IMR-90 (cell line): ENCODE data around the gene CYGB. TPM values are rescaled to one million over a fixed set of nuclear protein-coding genes. Genes with fewer than 3 reads are reported as not detected.

Experiments used
- ATAC-seq: fragments of 200-7000 bp; cut with Tn5 transposase; 2 replicates; pipeline ENCODE4 v1.9.1; 2020; ENCODE audit warnings: low read depth, mild to moderate bottlenecking, moderate library complexity
- BruUV-seq: library from RNA; stranded (reverse); fragments of 400-500 nt; replicated peaks from 2 replicates; lab custom pipeline; 2021; lab: Mats Ljungman, UMichigan
- CTCF ChIA-PET: fragments of 300-600 bp; formaldehyde crosslinking; extraction: SDS; loops from one replicate; lab custom pipeline; 2021; ENCODE audit warnings: antibody characterized with exemption; lab: Yijun Ruan, JAX
- POLR2A ChIA-PET: fragments of 300-600 bp; sonication (Branson Sonifier 250); formaldehyde crosslinking; loops from one replicate; lab custom pipeline; 2022; ENCODE audit warnings: antibody characterized with exemption; ENCODE audit not compliant: unreplicated experiment; lab: Charles Lee
- DNase-seq: peaks from one replicate; pipeline ENCODE4 v3.0.0; 2013
- H2AFZ ChIP-seq: replicated peaks from 2 replicates; pipeline ENCODE3; 2013; ENCODE audit warnings: low read length, mild to moderate bottlenecking; ENCODE audit not compliant: poor library complexity
- H2AK5ac ChIP-seq: 2 replicates; pipeline ENCODE4 v1.6.1; 2013; ENCODE audit warnings: low read depth, low read length, inconsistent platforms
- H2AK9ac ChIP-seq: replicated peaks from 2 replicates; pipeline ENCODE3; 2013; ENCODE audit warnings: mild to moderate bottlenecking, low read depth, low read length, moderate library complexity; ENCODE audit not compliant: poor library complexity
- H2BK120ac ChIP-seq: 2 replicates; pipeline ENCODE4 v1.6.1; 2013; ENCODE audit warnings: low read depth, low read length, inconsistent platforms
- H2BK15ac ChIP-seq: 3 replicates; pipeline ENCODE4 v1.6.1; 2013; ENCODE audit warnings: low read depth, low read length, inconsistent platforms
- H2BK20ac ChIP-seq: 2 replicates; pipeline ENCODE4 v1.6.1; 2013; ENCODE audit warnings: low read depth, mild to moderate bottlenecking, inconsistent platforms, low read length, moderate library complexity
- H2BK5ac ChIP-seq: 2 replicates; pipeline ENCODE4 v1.6.1; 2013; ENCODE audit warnings: mild to moderate bottlenecking, low read depth, low read length, inconsistent platforms; ENCODE audit not compliant: poor library complexity, severe bottlenecking
- H3K14ac ChIP-seq: replicated peaks from 2 replicates; pipeline ENCODE4 v1.6.1; 2013; ENCODE audit warnings: low read depth, low read length, inconsistent platforms
- H3K18ac ChIP-seq: 2 replicates; pipeline ENCODE4 v1.6.1; 2013; ENCODE audit warnings: low read depth, low read length, control low read depth
- H3K23ac ChIP-seq: 2 replicates; pipeline ENCODE4 v1.6.1; 2013; ENCODE audit warnings: low read depth, low read length, inconsistent platforms
- H3K27ac ChIP-seq: 2 replicates; pipeline ENCODE4 v1.5.1; 2013; ENCODE audit warnings: mild to moderate bottlenecking, control low read depth, low read length; ENCODE audit not compliant: insufficient read depth
- H3K27me3 ChIP-seq: 2 replicates; pipeline ENCODE4 v1.6.1; 2013; ENCODE audit warnings: low read length; ENCODE audit not compliant: control insufficient read depth, insufficient read depth
- H3K36me3 ChIP-seq: 2 replicates; pipeline ENCODE4 v1.6.1; 2013; ENCODE audit warnings: low read length, mixed read lengths; ENCODE audit not compliant: control insufficient read depth, insufficient read depth
- H3K4ac ChIP-seq: 2 replicates; pipeline ENCODE4 v1.6.1; 2013; ENCODE audit warnings: low read depth, low read length, inconsistent platforms
- H3K4me1 ChIP-seq: 2 replicates; pipeline ENCODE4 v1.6.1; 2013; ENCODE audit warnings: low read length, mixed read lengths; ENCODE audit not compliant: control insufficient read depth, insufficient read depth
- H3K4me2 ChIP-seq: 2 replicates; pipeline ENCODE4 v1.6.1; 2013; ENCODE audit warnings: low read depth, mild to moderate bottlenecking, control low read depth, low read length, moderate library complexity
- H3K4me3 ChIP-seq: 2 replicates; pipeline ENCODE4 v1.5.1; 2013; ENCODE audit warnings: low read depth, mild to moderate bottlenecking, control low read depth, low read length, moderate library complexity; ENCODE audit not compliant: insufficient read depth
- H3K56ac ChIP-seq: 2 replicates; pipeline ENCODE4 v1.6.1; 2013; ENCODE audit warnings: low read length, inconsistent platforms; ENCODE audit not compliant: insufficient read depth; ENCODE audit errors: extremely low read depth
- H3K79me1 ChIP-seq, 2 experiments: 2 replicates each; pipeline ENCODE4 v1.6.1; 2013; ENCODE audit warnings: low read length in 2 of 2, inconsistent platforms in 1 of 2, low read depth in 1 of 2
- H3K9ac ChIP-seq: 2 replicates; pipeline ENCODE4 v1.6.1; 2013; ENCODE audit warnings: low read depth, low read length, control low read depth
- H3K9me1 ChIP-seq: 2 replicates; pipeline ENCODE4 v1.6.1; 2013; ENCODE audit warnings: low read length, inconsistent platforms; ENCODE audit not compliant: insufficient read depth
- H3K9me3 ChIP-seq: 2 replicates; pipeline ENCODE4 v1.6.1; 2013; ENCODE audit warnings: low read length; ENCODE audit not compliant: control insufficient read depth, insufficient read depth
- H4K20me1 ChIP-seq: 2 replicates; pipeline ENCODE4 v1.6.1; 2013; ENCODE audit warnings: low read length, inconsistent platforms; ENCODE audit not compliant: insufficient read depth
- H4K5ac ChIP-seq: 2 replicates; pipeline ENCODE4 v1.6.1; 2013; ENCODE audit warnings: mild to moderate bottlenecking, low read depth, low read length, control low read depth
- H4K8ac ChIP-seq, 2 experiments: 2 replicates each; pipeline ENCODE4 v1.6.1; 2013; ENCODE audit warnings: low read depth in 2 of 2, low read length in 2 of 2, control low read depth in 1 of 2, inconsistent platforms in 1 of 2
- H4K91ac ChIP-seq: 2 replicates; pipeline ENCODE4 v1.6.1; 2013; ENCODE audit warnings: low read depth, low read length, inconsistent platforms; ENCODE audit not compliant: insufficient read depth
- NFE2L2 ChIP-seq: fragments of 150-350 bp; IDR thresholded peaks from 2 replicates; pipeline ENCODE4 v1.6.1; 2016; ENCODE audit warnings: low read depth, mild to moderate bottlenecking, low read length
- POLR2A ChIP-seq: IDR thresholded peaks from 2 replicates; pipeline ENCODE4 v1.6.1; 2012; ENCODE audit warnings: mild to moderate bottlenecking, low read depth, low read length
- RAD21 ChIP-seq: IDR thresholded peaks from 2 replicates; pipeline ENCODE4 v1.6.1; 2012; ENCODE audit warnings: low read length, improper control_type of control experiment
- RCOR1 ChIP-seq: IDR thresholded peaks from 2 replicates; pipeline ENCODE4 v1.6.1; 2012; ENCODE audit warnings: mild to moderate bottlenecking, low read length, improper control_type of control experiment; ENCODE audit not compliant: insufficient replicate concordance
- RFX5 ChIP-seq: IDR thresholded peaks from 2 replicates; pipeline ENCODE4 v1.8.0; 2012; ENCODE audit warnings: low read depth, mild to moderate bottlenecking, low read length, moderate library complexity
- SMC3 ChIP-seq: fragments of 150-350 bp; IDR thresholded peaks from 2 replicates; pipeline ENCODE4 v1.6.1; 2016; ENCODE audit warnings: low read depth, mild to moderate bottlenecking, antibody characterized with exemption, low read length, moderate library complexity
- WGBS, 2 experiments: methylation state at CpG; one replicate each; pipeline versions ENCODE4 v1.1.5 to v1.1.7; 2013; ENCODE audit warnings: missing lambda C conversion rate in 2 of 2; ENCODE audit not compliant: insufficient read length in 1 of 2; ENCODE audit errors: extremely low coverage in 2 of 2; 5-methylcytosine and 5-hydroxymethylcytosine counted together
- dilution Hi-C: fragments of 300-500 bp; cut with HindIII; formaldehyde crosslinking; loops from one replicate; pipeline ENCODE4 v1.14.3; 2018; ENCODE audit warnings: low sequenced_read_pairs; ENCODE audit not compliant: unreplicated experiment
- in situ Hi-C: fragments of 300-500 bp; cut with MboI; formaldehyde crosslinking; loops from 3 replicates; pipeline ENCODE4 v1.14.3; 2019; ENCODE audit warnings: low sequenced_read_pairs, inconsistent platforms, mixed read lengths
- intact Hi-C: fragments of 100-400 bp; cut with micrococcal nuclease; formaldehyde crosslinking; loops from 2 replicates; pipeline ENCODE4 v1.10.0; 2022
- polyA plus RNA-seq, 3 experiments: library from polyadenylated mRNA; depleted of rRNA; stranded (reverse); fragments of >200 nt; gene quantifications; 2 replicates each; pipeline ENCODE4 v1.2.3, GENCODE V29; 2012; ENCODE audit warnings: low replicate concordance in 1 of 3
- total RNA-seq: library from RNA; depleted of rRNA; stranded (reverse); fragments of >200 nt; gene quantifications from 2 replicates; pipeline ENCODE4 v1.2.3, GENCODE V29; 2012
- TF ChIP-seq, protein P1 (sequence below): fragments of 150-350 bp; IDR thresholded peaks from 2 replicates; pipeline ENCODE4 v1.6.1; 2016; ENCODE audit warnings: low read depth, mild to moderate bottlenecking, low read length, moderate library complexity, borderline replicate concordance

The CYGB gene
- total and polyA plus RNA-seq, 2 of the 4 experiments (the other 2 are of a cell fraction), result 1.3 to 2.9 TPM

- TF ChIP-seq, protein P1, sequence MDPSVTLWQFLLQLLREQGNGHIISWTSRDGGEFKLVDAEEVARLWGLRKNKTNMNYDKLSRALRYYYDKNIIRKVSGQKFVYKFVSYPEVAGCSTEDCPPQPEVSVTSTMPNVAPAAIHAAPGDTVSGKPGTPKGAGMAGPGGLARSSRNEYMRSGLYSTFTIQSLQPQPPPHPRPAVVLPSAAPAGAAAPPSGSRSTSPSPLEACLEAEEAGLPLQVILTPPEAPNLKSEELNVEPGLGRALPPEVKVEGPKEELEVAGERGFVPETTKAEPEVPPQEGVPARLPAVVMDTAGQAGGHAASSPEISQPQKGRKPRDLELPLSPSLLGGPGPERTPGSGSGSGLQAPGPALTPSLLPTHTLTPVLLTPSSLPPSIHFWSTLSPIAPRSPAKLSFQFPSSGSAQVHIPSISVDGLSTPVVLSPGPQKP, result no peak
These were observed 46.0 kb downstream of the CYGB start (continued) for GRCh38 chr17:76491271-76492122.

DNA sequence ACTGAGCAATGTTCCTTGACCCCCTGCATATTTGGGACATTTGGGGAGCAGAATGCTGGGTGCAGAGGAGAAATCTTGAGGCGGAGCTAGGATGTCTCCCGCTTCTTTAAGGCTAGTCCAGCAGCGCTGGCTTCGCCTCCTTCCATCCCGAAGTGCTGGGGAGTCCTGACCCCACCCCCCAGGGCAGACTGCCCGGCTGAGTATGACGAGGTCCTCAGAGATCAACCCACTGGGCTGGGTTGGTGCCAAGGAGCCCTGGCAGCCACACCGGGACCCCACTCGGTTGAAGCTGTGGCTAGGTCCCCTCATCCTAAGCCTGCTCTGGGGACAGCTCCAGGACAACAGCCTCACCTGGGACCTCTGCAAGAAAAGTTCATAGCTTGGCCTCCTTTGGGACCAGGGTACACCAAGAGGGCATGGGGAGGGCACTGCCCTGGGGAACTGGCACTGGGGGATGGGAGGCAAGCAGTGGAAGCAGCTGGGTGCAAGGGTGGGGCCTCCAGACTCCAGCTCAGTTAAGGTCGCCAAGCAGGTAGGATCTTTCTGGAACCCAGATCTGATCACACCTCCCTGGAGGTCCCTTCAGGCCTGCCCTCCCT lies 47.3 kb downstream of the CYGB start:
- CTCF ChIA-PET, result no interaction called here
- Histone ChIP-seq H3K4me1 (peaks cover 15% of the 10 kb centered on the region), H3K4me3 (no peak overlapping the region), H3K4ac (no peak overlapping the region), H2AK9ac (no peak overlapping the region), H4K91ac (no peak overlapping the region), H4K5ac (no peak overlapping the region), H3K36me3 (no peaks in the 10 kb centered on the region), H2AK5ac (peak overlapping the region; percentile 28; the same call in 1 of the 2 replicates), H3K27ac (no peak overlapping the region), H3K56ac (no peak overlapping the region), H2BK15ac (no peak overlapping the region), H4K20me1 (no peaks in the 10 kb centered on the region), H4K8ac (no peak overlapping the region), H3K9me1 (no peaks in the 10 kb centered on the region; the same call in 1 of the 2 replicates), H3K23ac (no peak overlapping the region), H2BK20ac (no peak overlapping the region), H3K9me3 (no peaks in the 10 kb centered on the region), H2AFZ (no peak overlapping the region), H3K14ac (no peak overlapping the region), H2BK5ac (no peak overlapping the region), H2BK120ac (no peak overlapping the region), H3K18ac (no peak overlapping the region), H3K4me2 (no peak overlapping the region), H3K9ac (no peak overlapping the region), H3K79me1 (peaks cover 0 to 5% of the 10 kb centered on the region in 2 experiments; a peak in 2 of 4 replicates), H3K27me3 (no peaks in the 10 kb centered on the region)
- no peak for DNase-seq
- TF ChIP-seq SMC3 (no peak), RFX5 (no peak), NFE2L2 (no peak), POLR2A (no peak), RAD21 (no peak), RCOR1 (no peak)
- no peak for ATAC-seq
- in situ Hi-C loops, result no loop called here
- dilution Hi-C loops, result no loop called here
- WGBS, 2 experiments, result 17% methylated on average over 2 of the region's 10 CpGs; no CpG with 5 or more reads in 1 of the 2 experiments
- POLR2A ChIA-PET, result no interaction called here
- no TSS peak for BruUV-seq
- intact Hi-C loops, result no loop called here
